Hindlimb muscle (tissue), 1 donor: Measurements from ENCODE around the gene WDR75. TPM values are rescaled to one million over a fixed set of nuclear protein-coding genes. Genes with fewer than 3 reads are reported as not detected.
A peak's percentile ranks its signal among the peaks of the same experiment; 100 is the strongest.
"Not testable (repeated sequence)": the region's sequence is repeated elsewhere in the genome, so short reads cannot be mapped to it uniquely, and the experiment has no call there.

ENCODE experiments used
- DNase-seq: peaks from one replicate; pipeline ENCODE4 v3.0.0-alpha.2; 2013
- polyA plus RNA-seq: library from polyadenylated mRNA; unstranded; fragments of 120-200 nt; gene quantifications from one replicate; pipeline ENCODE4 v1.2.1, GENCODE V29; 2013; ENCODE audit not compliant: insufficient read length

Gene WDR75
- polyA plus RNA-seq, 1 donor: 32.7 TPM

GRCh38 chr2:189441709-189442074, 418 bp downstream of the WDR75 start:
- no peak for DNase-seq

- DNase-seq: no peak
Measured at GRCh38 chr2:189442468-189442867, 1.2 kb downstream of the WDR75 start.

- DNase-seq: no peak
Measured at GRCh38 chr2:189444322-189444721, 3.0 kb downstream of the WDR75 start.

GRCh38 chr2:189446780-189447179, 5.5 kb downstream of the WDR75 start:
- DNase-seq: no peak

GRCh38 chr2:189454009-189454408, 12.7 kb downstream of the WDR75 start:
- peak; percentile 80 for DNase-seq

GRCh38 chr2:189465076-189465475, 23.8 kb downstream of the WDR75 start:
- DNase-seq: no peak

GRCh38 chr2:189465478-189465877, 24.2 kb downstream of the WDR75 start:
- DNase-seq: no peak

- no peak for DNase-seq
Measured at GRCh38 chr2:189466046-189466445, 24.8 kb downstream of the WDR75 start.

GRCh38 chr2:189466656-189467055, 25.4 kb downstream of the WDR75 start:
- no peak for DNase-seq

- DNase-seq: no peak
Measured at GRCh38 chr2:189467160-189467559, 25.9 kb downstream of the WDR75 start.

GRCh38 chr2:189467593-189467992, 26.3 kb downstream of the WDR75 start:
- DNase-seq: no peak

- DNase-seq: no peak
Measured at GRCh38 chr2:189474526-189474925, 33.3 kb downstream of the WDR75 start.

GRCh38 chr2:189477756-189478155, 36.5 kb downstream of the WDR75 start:
- no peak for DNase-seq

- DNase-seq: not testable (repeated sequence)
Measured at GRCh38 chr2:189478289-189478688, 37.0 kb downstream of the WDR75 start.

- no peak for DNase-seq
Measured at GRCh38 chr2:189481071-189481470, 39.8 kb downstream of the WDR75 start.

GRCh38 chr2:189483571-189483970, 42.3 kb downstream of the WDR75 start:
- no peak for DNase-seq

- DNase-seq: no peak
Measured at GRCh38 chr2:189483980-189484740, 42.9 kb downstream of the WDR75 start.

GRCh38 chr2:189485146-189485545, 43.9 kb downstream of the WDR75 start:
- no peak for DNase-seq

GRCh38 chr2:189486237-189486770, 45.0 kb downstream of the WDR75 start:
- no peak for DNase-seq

- DNase-seq: no peak
Measured at GRCh38 chr2:189487283-189488007, 46.2 kb downstream of the WDR75 start.

GRCh38 chr2:189488008-189488310, 46.7 kb downstream of the WDR75 start:
- no peak for DNase-seq

- no peak for DNase-seq
Measured at GRCh38 chr2:189492451-189492850, 51.2 kb downstream of the WDR75 start.

GRCh38 chr2:189498205-189498604, 56.9 kb downstream of the WDR75 start:
- no peak for DNase-seq

- no peak for DNase-seq
Measured at GRCh38 chr2:189499137-189499536, 57.9 kb downstream of the WDR75 start.
